ENCODE results near the gene MCC.

Gene MCC

DNA sequence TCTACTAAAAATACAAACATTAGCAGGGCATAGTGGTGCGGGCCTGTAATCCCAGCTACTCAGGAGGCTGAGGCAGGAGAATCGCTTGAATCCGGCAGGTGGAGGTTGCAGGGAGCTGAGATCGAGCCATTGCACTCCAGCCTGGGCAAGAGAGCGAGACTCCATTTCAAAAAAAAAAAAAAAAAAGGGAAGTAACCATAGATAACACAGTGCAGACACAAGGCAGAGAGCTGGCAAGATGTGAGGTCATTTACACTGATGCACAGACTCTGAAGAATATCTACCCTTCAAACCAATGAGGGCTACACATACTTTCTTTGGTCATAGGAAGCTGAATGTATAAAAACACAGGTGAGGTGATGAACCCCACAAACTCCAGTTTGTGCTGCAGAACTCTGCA lies 379.8 kb downstream of the MCC start:
- DNase-seq (ENCODE audit: low read depth), result no peak

DNA sequence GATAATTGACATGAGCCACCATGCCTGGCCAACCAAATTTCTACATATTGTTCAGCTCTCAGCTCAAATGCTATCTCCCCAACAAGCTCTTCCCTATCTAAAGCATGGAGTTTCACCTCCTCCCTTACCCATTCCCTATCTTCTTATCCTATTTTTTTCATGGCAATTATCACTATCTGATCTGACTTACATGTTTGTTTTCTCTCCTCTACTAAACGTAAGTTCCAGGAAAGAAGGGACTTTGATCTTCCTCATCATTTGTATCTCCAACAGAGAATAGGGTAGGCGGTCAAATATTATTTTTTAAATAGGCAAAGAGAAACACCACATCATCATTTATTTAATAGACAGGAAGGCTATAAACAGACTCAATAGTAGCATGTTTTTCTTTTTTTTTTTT lies 381.4 kb downstream of the MCC start:
- DNase-seq (ENCODE audit: low read depth), result no peak

DNA sequence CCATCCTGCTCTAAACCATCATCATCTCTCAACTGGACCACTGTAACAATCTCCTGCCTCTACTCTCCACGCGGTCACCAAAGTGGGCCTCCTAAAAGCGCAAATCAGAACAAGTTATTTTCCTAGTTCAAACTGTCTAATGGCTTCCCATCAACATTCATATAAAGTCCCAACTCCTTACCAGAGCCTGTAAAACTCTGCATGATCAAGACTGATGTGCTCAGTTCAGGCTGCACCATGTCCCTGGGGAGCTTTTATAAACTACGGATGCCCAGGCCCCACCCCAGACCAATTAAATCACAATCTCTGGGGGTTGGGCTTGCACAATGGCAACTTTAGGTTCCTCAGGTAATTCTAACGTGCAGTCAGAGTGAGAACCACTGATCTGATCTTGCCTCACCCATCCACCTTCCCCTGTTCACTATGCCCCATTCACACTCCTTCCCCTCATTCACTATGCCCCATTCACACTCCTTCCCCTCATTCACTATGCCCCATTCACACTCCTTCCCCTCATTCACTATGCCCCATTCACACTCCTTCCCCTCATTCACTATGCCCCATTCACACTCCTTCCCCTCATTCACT lies 382.5 kb downstream of the MCC start:
- no peak for DNase-seq (ENCODE audit: low read depth)

DNA sequence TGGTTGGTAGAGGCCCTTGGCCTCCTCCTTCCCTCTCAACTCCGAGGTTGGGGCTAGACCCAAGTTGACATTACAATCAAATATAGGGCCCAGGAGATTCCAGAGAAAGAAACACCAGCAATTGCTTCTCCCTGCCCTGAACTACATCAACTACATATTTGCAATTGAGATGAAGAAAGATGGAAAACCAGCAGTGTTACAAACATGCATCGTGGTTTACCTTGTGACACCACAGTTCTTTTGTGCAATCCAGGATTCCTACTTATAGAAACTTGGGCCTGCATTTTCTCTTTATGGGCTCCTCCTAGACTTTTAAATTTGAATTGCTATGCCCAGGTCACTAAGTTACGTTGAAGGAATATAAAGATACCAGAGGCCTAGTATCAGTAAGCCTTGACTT lies 384.9 kb downstream of the MCC start:
- no peak for DNase-seq (ENCODE audit: low read depth)

DNA sequence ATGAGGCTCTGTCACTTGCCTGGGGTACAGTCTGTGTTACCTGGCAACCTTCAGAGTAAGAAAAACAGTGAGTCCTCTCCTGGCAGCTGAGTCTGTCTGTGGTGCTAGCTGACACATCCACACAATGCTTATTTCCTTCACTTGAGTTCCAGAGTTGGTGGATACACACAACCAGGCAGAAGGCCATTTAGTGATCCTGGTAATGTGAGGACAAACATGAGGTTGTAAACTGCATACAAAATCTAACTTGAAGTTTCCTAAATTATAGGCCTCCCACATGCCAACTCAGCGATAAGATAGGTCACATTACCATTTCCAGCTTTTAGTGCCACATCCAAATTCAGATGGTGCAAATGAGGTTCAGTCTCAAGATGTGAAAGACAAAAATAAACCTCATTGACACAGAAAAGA lies 386.1 kb downstream of the MCC start:
- DNase-seq (ENCODE audit: low read depth), result no peak

DNA sequence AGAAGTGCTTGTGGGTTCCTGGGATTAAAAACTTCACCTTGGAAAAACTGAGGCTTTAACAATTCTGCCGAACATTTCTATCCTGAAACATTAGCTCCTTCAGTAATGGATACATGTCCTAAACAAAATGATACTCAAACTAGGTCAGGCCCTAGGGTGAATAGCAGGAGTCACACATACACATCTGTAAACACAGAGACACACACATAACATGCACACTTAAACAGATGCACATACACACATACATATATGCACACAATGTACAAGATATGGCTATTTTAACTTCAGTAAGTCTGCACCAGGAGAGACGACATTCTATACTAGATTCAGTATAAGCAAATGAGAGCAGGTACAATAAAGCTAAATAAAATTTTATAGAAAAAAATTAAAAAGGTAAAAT lies 387.3 kb downstream of the MCC start:
- no peak for DNase-seq (ENCODE audit: low read depth)

DNA sequence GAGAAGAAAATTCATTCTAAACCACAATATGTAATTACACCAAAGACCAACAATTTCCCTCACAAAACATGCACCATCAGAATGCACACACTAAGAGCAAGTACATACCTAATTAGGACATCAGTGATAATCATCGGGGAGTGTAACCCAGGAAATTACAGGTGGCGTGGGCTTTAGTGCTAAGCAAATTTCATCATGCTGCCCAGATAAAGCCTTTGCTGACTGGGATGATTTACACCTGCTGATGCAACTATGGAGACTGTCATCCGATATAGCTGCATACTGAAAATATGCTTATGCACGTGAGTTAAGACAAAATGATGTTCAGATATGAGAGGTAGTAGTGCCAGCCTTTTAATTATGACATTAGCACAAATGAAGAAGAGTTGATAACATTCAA lies 388.4 kb downstream of the MCC start:
- no peak for DNase-seq (ENCODE audit: low read depth)

DNA sequence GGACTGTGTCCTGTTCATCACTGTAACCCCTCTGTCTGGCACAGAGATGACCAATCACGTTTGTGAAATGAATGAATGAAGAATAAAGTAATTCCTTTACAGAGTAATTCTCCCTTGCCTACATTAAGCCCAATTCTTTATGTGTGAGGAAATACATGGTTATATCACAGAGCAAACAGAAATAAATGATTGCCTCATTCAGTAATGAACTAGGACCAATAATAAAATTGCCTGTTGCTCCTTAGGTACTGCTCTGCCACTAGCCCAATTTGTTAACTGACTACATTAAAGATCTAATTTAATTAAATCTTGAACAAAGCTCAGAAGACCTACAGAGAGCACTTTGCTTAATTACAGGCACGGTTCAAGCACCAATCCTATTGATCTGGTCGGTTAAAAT lies 389.9 kb downstream of the MCC start:
- DNase-seq (ENCODE audit: low read depth), result no peak

DNA sequence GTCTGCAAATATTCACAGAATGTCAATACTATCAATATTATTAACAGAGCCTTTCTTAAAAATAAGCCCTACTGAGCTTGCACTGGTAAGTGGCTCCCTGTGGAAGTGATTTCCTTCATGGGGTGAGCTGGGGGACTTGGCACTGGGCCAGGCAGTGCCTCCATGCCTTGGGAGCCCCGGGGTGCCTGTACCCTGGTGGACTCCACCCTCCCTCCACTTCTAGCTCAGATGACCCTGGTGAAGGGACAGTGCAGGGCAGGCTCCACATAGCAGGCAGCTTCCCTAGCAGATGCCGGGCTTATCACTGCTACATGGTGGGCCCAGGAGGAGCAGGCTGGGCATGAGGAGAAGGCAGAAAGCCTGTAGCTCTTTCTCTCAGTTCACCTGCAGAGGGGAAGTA lies 392.4 kb downstream of the MCC start:
- no peak for DNase-seq (ENCODE audit: low read depth)

DNA sequence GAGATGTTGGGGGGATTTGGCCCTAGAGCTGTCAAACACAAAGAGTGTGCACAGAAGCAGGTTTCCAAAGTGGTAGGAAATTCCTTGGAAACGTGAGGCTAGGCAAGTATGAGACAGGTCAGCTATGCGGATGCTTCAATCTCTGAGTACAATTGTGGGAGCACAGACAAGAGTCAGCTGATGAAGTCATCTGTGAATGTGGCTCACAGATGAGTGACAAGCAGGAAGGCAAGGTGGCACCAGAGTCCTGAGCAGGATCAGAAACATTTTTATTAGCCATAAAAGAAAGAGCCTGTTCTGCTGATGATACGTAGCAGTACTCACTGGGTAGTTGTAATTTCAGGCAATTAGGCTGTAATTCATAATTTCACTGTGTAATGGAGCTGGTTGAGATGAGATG lies 394.7 kb downstream of the MCC start:
- no peak for DNase-seq (ENCODE audit: low read depth)

DNA sequence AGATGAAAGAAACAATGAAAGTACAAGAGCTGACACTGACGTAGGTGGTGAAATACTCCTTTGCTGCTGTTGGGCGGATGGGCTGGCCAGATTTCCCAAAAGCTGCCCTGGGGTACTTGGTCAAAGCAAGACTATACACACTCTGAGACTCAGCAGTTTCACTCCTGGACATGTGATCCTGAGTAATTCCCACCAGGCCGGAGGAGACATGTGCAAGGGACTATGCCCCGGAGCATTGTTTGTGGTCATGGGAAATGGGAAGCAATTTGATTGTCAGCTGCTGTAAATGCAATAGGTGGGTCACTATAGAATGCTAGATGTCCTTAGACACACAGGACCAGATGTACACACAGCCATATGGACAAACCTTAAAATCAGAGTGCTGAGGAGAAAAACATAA lies 395.6 kb downstream of the MCC start:
- no peak for DNase-seq (ENCODE audit: low read depth)

DNA sequence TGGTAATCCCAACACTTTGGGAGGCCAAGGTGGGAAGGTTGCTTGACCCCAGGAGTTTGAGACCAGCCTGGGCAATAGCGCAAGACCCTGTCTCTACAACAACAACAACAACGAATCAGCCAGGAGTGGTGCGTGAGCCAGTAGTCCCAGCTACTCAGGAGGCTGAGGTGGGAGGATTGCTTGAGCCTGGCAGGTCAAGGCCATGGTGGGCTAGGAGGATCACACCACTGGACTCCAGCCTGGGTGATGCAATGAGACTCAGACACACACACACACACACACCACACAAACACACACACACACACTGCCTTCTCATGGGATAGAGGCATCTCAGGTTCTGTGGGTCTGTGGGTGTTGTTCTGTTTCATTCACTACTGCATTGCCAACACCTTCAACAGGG lies 396.6 kb downstream of the MCC start:
- no peak for DNase-seq (ENCODE audit: low read depth)

DNA sequence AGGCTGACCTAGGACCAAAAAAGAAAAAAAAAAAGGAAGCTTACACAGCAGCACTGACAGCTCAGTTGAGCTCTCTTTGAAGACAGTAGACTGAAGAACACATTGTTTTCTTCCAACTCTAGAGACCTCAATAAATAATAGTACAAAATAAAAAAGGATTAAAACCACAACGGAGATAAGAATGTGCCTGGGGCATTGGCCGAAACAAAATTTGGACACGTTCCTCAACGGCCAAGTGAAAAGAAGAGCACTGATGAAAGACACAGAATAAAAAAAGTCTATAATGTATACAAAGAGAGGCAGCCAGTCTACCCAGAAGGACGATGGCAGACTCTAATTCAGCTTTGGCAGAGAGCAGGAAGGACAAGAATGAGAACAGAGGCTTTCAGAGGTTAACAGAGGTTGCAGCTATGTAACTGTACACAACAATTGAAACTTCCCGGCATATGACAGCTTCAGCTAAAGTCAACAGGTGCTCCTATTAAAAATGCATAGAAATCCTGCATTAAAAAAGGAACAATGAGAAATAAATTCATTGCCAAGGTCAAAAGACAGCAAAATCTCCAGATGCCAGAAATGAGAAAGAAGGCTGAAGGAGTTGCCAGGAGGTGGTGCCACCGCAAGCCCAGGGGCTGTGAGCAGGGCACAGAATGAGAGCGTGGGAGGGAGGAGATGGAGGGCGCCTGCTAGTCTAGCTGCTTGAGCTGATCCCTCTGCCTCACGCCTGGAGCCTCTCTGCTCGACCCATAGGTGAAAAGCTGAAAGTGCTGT lies 397.7 kb downstream of the MCC start:
- DNase-seq (ENCODE audit: low read depth), result no peak

DNA sequence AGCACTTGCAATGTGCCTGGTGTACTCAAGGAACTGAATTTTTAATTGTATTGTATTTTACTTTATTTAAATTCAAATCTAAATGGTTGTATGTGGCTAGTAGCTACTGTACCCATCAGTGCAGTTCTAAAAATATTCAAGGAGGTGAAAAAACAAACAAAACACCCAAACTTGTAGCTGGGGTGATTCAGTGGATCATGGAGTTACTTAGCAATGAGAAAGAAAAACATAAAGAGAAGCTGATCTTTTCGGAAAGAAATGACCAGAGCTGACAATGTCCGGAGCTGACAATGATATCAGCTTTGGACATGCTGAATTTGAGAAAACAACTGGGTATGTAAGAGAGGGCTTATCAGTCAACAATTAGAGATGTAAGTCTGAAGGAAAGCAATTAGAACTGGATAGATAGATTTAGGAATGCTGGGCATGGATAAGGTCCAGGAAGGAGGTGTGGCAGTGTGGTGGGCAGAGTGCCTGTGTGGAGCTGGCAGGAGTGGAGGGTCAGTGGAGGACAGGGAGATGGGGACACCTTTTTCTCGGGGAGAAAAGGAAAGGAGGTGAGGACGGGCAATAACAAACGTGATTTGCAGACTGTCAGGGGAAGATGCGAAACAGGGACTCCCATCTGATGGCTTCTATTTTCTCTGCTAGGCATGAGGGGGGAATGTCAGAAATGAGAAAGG lies 398.5 kb downstream of the MCC start:
- no peak for DNase-seq (ENCODE audit: low read depth)

DNA sequence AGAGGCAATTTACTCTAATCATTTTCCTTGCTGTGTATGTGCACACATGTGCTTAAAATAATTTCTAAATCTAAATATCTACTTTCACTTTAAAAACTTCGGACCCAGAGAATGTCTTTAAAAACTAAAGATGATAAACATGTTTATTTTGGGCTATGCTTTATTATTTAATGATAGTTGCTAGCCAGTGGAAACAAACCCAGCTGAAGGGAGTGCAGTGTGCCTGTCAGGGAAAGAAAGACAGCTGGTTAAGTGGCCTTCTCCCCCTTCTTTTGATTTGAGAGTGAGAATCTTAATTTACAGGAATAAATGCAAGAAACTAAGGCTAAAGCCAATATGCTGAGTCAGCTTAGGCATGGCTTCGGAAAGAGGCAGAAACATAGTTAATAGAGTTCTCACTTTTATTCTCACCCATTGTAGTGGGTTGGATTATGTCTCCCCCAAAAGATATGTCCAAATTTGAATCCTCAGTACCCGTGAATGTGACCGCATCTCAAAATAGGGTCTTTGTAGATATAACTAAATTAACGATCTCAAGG lies 400.2 kb downstream of the MCC start:
- DNase-seq (ENCODE audit: low read depth), result no peak

DNA sequence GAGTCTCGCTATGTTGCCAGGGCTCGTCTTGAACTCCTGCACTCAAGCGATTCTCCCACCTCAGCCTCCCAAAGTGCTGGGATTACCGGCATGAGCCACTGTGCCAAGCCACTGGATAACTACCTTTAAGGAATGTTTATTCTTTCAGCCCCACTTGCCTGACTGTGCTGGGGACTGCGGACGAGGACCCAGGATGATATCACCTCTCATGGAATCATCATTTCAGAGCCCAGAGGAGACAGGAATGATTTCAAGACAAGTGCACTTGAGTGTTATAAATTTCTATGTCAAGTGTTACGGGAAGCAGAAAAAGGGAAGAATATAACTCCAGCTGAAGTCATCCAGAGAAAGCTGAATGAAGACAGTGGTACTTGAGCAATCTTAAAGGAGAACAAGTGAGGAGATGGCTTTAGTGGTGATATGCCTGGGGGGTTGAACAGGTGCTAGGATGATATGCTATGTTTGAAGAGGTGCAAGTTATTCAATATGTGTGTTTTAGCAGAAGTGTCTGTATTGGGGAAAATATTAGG lies 402.3 kb downstream of the MCC start:
- no peak for DNase-seq (ENCODE audit: low read depth)

DNA sequence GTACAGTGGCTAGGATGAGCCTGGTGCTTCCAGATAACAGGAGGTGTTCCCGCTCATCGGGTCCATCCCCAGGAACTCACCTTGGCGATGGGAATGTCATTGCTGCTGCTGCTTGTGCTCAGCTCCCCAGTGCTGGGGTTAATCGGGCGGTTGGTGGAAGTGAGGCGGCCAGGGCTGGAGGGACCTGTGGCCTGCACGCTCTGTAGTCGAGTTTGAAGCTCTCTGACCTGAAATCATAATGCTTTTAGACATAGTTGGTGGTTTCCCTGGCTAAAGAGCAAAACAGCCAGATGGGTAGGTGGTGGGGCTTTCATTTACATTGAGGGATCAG lies 403.2 kb downstream of the MCC start:
- DNase-seq (ENCODE audit: low read depth), result no peak

DNA sequence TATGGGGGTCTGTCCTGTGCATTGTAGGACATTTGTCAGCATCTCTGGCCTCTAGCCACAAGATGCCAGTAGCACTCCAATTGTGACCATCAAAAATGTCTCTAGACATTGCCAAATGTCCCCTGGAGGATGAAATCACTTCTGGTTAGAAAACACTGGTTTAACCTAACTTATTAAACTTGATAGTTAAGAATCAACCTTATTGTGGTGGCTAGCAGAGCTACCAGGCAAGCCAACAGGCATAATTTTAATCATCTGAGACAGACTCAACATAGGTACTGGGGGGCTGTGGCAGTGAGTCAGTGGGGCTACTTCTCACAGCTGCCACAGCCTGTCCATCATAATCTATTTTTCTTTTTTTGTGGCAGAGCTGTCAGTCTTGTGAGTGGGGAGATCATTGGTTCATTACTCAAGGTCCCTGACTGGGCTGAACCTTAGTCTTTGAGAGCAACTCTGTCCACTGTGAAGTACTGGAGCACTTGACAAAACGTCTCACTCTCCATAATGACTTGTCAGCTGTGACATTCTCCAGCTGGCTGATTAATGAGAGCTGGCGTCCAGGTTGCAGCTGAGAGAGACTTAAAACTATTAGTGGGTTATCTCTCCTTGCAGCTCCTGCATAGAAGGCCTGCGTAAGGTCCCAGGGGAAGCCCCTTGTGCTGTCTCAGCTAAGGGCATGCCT lies 403.7 kb downstream of the MCC start:
- DNase-seq (ENCODE audit: low read depth), result no peak

DNA sequence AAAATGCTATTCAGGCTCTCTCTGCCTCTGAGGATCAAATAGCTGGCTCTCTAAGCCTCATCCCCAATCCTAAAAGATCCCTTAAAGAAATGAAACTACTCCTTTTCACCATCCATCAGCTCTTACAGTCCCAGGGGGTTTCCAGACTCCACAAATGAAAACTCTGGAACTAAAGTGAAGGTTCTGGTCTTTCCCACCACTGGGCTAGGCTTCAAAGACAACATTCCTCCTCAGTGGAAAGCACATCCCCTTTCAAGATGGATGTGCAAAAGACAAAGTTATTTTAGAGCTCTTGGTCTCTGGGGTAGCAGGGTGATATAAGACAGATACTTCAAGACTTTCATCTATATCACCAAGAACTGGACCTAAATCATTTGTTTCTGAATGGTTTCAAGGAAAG lies 404.8 kb downstream of the MCC start:
- no peak for DNase-seq (ENCODE audit: low read depth)

DNA sequence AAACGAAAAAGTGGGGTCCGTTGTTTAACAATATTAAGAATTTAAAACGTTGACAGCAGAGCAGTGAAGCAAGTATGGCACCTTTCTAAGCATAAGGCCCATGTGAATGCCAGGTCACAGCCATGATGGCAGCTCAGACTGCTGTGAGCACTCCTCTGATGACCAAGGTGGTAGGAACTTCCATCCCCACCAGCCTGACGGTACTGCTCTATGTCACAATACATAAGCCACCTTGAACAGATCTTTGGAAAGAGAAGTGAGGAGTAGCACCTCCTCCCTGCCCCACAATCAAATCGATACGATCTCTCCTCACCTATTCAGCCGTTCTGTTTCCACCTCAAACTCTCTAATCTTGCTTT lies 405.7 kb downstream of the MCC start:
- DNase-seq (ENCODE audit: low read depth), result no peak

DNA sequence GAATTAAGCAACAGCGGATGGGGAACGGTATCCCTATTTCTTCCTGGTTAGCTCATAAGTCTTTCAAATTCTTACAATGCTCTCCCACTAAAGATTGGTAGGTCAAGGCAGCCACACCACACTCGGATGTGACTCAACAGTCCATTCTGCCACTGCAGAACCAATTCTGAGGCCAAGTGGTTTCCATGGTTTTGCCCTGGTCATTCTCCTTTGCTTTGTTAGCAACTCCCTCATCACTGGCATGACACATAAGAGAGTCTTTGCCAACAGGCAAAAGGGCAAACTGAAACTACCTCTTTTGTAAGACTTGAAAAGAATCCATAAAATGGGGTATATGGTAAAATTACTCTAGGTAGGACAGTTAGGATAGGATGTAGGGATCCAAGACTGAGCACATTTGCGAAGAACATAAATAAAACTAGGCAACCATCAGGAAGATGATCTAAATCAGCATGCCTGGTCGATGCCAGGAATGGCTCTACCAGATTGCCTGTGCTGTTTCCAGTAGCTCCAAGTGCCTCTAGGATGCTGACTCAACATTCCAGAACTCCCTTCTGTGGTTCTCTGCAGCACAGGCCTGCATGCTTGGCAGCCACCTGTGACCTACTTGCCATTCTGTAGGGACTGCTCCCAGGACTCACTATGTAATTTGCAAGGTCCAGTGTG lies 406.2 kb downstream of the MCC start:
- DNase-seq (ENCODE audit: low read depth), result no peak
